ENCODE data around the gene PFKFB2.

The PFKFB2 gene

GRCh38 chr1:207093944-207094343 is 40.9 kb downstream of the PFKFB2 start:
- TF ChIP-seq CTCF (conservative IDR thresholded peaks at IDR 0.05; ENCODE audit: control insufficient read depth, insufficient read depth, low read depth, low read length), result no peak
- no peak overlapping the region for H3K4me3 ChIP-seq (ENCODE audit: control insufficient read depth, low read depth, low read length)
- no peak for DNase-seq (ENCODE audit: low read depth)

- DNase-seq (ENCODE audit: low read depth), result no peak
- H3K4me3 ChIP-seq (ENCODE audit: control insufficient read depth, low read depth, low read length), result no peak overlapping the region
- no peak for TF ChIP-seq CTCF (conservative IDR thresholded peaks at IDR 0.05; ENCODE audit: control insufficient read depth, insufficient read depth, low read depth, low read length)
Observed at GRCh38 chr1:207097871-207098324, 44.8 kb downstream of the PFKFB2 start.

DNA sequence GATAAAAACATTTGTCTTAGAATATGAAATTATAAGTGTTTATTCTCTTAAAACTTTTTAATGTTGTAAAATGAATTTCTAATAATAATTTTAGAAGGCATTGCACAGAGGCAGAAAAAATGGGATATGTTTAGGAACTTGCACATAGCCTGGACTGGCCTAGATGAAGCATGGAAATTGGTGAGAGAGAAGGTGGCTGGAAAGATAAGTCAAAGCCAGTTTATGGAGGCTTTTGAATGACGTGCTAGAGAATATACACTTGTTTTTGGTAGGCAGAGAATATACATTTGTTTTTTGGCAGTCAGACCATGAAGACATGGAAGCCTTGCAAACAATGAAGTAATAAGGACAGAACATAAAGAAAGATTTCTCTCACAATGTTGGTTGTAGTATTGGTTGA is 48.6 kb downstream of the PFKFB2 start:
- no peak overlapping the region for H3K4me3 ChIP-seq (ENCODE audit: control insufficient read depth, low read depth, low read length)
- no peak for DNase-seq (ENCODE audit: low read depth)
- TF ChIP-seq CTCF (conservative IDR thresholded peaks at IDR 0.05; ENCODE audit: control insufficient read depth, insufficient read depth, low read depth, low read length), result no peak

DNA sequence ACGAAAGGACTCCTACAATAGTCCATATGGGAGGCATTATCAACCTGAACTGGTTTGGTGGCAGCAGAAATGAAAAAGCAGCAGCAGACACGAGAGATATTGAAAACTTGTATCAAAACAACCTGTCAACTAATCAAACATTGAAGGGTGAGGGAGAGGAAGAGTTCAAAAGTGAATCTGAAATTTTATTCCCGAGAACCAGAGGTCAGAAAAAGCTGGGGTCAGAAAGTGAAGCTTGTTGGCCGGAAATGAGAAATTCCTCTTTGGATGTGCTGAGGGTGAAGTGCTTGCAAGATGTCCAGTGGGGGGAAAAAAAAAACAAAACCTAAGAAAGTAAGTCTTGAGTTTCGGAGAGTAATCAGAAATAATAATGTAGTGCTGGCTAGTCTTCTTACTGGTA is 49.1 kb downstream of the PFKFB2 start:
- H3K4me3 ChIP-seq (ENCODE audit: control insufficient read depth, low read depth, low read length), result no peak overlapping the region
- TF ChIP-seq CTCF (conservative IDR thresholded peaks at IDR 0.05; ENCODE audit: control insufficient read depth, insufficient read depth, low read depth, low read length), result no peak

DNA sequence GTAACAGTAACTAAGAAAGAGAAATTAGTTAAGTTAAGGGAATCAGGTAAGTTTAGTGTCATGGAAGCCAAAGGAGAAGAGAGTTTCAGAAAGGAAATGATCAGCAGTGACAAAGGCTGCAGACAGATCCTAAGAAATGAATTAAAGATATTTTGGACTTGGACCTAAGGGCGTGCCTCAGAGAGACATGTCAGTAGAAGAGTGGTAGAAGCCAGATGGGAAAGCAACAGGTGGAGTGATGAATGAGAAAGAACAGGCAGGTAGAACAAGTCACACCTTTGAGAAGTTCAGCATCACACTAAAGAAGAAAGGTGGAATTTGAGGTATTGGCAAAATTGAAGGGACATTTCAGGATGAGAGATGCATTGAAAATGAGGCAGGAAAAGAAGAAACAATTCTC is 49.6 kb downstream of the PFKFB2 start:
- H3K4me3 ChIP-seq (ENCODE audit: control insufficient read depth, low read depth, low read length), result no peak overlapping the region
- DNase-seq (ENCODE audit: low read depth), result no peak
- no peak for TF ChIP-seq CTCF (conservative IDR thresholded peaks at IDR 0.05; ENCODE audit: control insufficient read depth, insufficient read depth, low read depth, low read length)

More for the DNA sequence above, 49.1 kb downstream of the PFKFB2 start:
- no peak for DNase-seq (ENCODE audit: low read depth)

- no peak within 1 kb of the TSS for H3K4me3 ChIP-seq (ENCODE audit: control insufficient read depth, low read depth, low read length)
- no peak for DNase-seq (ENCODE audit: low read depth)
- no peak for TF ChIP-seq CTCF (conservative IDR thresholded peaks at IDR 0.05; ENCODE audit: control insufficient read depth, insufficient read depth, low read depth, low read length)
Observed at GRCh38 chr1:207103892-207104373, 50.9 kb downstream of the PFKFB2 start, which contains the start of gene C4BPA. C4BPA (plus strand) TSS chr1:207104233; CDS start chr1:207113026, 8,793 bp downstream.

DNA sequence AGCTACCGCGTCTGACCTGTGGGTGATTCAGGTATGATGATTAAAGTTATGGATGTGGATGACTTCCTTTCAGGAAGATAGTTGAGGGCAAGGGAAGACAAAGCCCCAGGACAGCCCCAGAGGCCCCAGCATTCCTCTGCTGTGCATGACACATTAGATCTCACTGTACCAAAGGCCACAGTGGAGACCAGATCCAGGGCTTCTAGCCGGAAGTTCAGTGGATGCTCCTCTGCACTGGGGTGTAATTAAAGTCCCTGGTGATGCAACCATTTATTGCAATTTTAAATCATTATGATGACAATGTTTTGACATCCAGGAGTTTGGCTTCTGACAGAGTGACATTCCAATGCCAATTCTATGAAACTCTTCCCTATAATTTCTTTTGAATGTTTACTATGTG is 55.9 kb downstream of the PFKFB2 start:
- H3K4me3 ChIP-seq (ENCODE audit: control insufficient read depth, low read depth, low read length), result no peak overlapping the region
- no peak for TF ChIP-seq CTCF (conservative IDR thresholded peaks at IDR 0.05; ENCODE audit: control insufficient read depth, insufficient read depth, low read depth, low read length)
- no peak for DNase-seq (ENCODE audit: low read depth)

Data from fibroblast of mammary gland (primary cell).